Lower leg skin (tissue), 3 donors: Measurements from ENCODE around the gene C16orf92.

ENCODE experiments used
- CTCF ChIP-seq, 3 donors: fragments of 450-650 bp; IDR thresholded peaks; one replicate each; pipeline ENCODE4 v1.5.1; 2016; ENCODE audit warnings: antibody characterized with exemption in 3 of 3, mild to moderate bottlenecking in 3 of 3, moderate library complexity in 2 of 3
- POLR2A ChIP-seq, 2 donors: fragments of 450-650 bp; IDR thresholded peaks; one replicate each; pipeline ENCODE4 v1.6.1; 2016 to 2017; ENCODE audit warnings: antibody characterized with exemption in 2 of 2, mild to moderate bottlenecking in 1 of 2, moderate library complexity in 1 of 2

GRCh38 chr16:29986931-29987330, 36.1 kb upstream of the C16orf92 start:
- no peak for TF ChIP-seq CTCF (IDR thresholded peaks at IDR 0.05)
- TF ChIP-seq POLR2A (IDR thresholded peaks at IDR 0.05) = no peak
